Stimulated activated naive CD4-positive, alpha-beta T cell treated with Interleukin-2 at 50 U/mL for 16 hours (primary cell): ENCODE measurements around the gene ADCY5.

ENCODE experiments used
- DNase-seq: peaks from one replicate; lab custom pipeline; 2025; lab: John Stamatoyannopoulos, UW

The ADCY5 gene

DNA sequence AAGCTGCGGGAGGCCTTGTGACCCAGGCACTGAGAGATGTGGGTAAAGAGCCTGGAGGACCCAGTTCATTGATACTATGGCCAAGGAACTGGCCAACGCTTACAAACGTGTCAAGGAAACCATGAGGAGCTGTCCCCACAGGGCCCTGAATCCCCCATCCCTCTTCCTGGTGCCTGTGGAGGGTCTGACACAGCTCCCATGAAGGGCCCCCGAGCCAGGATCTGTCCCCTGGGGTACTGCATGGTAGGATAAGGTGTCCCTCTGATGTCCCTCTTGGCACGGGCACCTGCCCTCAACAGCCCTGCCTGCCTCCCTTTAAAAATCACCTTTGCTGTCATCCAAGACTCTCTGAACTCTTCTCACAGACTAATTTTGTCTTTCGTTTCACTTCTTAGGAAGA lies 122.4 kb downstream of the ADCY5 start:
- no peak for DNase-seq

DNA sequence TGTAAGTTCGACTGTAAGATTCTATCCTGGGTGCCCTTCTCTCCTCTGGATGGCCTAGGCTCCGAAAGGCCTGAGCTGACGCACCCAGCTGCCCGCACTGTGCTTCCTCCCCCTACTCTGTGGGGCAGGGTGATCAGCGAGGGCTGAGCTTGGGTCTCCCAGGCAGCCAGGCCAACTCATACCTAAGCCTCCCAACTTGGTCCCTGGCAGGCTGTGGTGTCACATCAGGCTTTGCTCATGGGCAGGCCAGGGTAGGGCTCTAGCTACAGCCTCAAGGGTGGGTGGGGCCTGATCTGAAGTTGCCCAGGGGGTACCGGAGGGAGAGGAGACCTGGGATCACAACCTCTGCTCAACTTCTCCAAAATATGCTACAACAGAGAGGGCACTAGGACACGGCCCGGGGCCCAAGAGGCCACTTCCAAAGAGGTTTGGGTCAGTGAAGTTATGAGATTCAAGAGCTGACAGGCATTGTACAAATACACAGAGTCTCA lies 123.1 kb downstream of the ADCY5 start:
- no peak for DNase-seq

DNA sequence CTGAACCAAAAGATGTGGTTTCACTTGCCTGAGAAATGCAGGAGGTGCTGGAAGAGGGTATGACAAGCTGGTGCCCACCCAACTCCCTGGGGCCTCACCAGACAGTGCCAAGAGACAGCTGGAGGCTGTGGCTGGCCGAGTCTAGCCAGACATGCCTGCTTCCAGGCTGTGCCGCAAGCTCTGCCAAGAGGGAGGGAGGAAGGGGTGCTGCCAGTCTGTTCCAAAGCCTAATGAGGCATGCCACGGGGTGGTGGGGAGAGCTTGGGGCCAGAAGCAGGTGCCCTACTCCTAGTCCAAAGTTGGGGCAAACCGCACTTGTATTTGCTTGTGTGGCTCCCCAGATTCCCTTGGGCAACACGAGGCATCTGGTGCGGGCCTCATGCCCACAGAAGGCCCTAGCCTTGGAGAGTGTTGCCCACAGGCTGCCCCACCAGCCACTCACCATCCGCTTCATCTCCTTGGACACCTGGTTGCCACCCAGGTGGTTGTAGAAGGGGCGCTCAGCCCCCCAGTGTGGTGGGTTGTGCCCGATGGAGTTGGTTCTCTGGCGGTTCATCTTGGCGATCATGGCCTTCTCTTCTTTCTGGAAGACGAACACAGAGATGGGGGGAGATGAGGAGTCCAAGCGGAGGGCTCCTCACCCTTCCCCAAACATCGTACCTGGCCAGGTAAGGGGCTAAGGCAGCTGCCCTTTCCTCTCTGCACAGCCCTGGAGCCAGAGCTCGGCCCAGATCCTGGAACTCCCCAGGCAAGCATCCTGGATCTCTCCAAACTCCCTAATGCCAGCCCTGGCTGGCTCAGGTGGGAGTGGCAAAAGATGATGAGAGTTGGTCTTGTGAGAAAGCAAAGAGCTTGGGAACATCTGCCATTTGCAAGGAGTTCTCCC lies 123.8 kb downstream of the ADCY5 start:
- DNase-seq, result no peak

DNA sequence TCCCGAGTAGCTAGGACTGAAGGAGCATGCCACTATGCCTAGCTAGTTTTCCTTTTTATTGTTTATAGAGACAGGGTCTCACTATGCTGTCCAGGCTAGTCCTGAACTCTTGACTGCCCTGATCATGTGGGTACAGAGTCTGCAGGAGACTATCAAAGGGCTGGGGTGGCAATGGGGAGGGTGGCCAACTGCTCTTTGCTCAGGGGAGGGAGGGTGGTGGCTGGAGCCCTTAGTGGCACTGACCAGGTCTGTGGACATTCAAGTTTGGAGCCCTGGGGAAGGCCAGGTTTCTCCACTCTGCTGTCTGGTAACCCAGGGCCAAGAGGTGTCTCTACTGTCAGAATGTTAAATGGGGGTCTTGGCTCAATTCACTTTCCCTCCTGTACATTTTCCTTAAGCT lies 125.1 kb downstream of the ADCY5 start:
- no peak for DNase-seq

DNA sequence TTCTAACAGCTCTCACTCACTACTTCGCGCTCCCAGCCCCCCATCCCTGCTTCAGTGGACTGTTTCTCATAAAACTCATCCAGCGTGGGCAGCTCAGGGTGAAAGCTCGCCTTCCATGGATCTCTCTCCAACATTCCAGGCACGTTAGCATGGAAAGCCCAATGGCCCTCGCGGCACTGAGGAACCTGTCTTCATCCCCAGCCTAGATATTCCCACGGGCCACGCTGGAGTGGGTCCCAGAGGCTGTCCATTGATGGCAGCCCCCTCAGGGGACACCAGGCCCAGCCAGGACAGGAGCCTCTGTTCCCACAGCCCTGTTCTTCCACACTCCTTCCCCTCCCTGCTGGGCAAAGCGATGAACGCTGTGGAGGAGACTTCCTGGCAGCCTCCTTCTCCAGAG lies 126.0 kb downstream of the ADCY5 start:
- DNase-seq, result no peak

DNA sequence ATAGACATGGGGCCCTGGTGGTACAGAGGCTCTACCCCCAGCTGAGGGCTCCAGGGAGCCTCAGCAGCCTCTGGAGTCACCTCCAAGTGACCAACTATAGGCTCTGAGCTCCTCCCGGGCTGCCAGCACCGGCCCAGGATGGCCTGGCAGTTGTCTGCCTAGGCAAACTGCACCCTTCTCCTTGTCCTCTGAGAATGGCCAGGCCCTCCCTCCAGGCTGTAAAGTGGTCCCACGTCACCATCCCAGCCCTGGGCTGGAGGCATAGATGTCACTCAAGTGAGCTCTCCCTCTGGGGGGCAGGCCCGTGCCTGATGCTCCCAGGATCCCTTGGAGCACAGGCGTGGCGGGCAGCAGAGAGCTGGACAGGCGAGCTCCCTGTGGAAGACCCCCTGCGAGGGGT lies 127.1 kb downstream of the ADCY5 start:
- DNase-seq, result no peak

DNA sequence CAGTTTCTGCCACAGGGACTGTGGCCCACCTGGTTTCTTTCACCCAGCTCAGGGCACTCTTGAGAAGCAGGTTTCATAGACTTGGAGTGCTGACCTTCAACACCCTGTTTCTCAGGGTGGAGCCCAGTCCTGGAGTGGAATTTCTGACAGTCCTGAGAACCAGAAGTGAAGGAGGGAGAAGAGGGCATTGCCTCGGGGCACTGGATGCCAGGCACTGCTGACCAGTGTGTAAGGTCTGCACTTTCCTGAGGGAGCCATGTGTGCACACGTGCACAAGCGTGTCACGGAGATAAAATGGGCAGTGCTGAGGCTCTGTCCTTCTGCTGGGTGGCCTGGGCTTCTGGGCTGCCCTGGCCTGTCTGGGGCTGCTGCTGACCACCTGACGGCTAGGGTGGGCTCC lies 128.7 kb downstream of the ADCY5 start:
- DNase-seq, result no peak

DNA sequence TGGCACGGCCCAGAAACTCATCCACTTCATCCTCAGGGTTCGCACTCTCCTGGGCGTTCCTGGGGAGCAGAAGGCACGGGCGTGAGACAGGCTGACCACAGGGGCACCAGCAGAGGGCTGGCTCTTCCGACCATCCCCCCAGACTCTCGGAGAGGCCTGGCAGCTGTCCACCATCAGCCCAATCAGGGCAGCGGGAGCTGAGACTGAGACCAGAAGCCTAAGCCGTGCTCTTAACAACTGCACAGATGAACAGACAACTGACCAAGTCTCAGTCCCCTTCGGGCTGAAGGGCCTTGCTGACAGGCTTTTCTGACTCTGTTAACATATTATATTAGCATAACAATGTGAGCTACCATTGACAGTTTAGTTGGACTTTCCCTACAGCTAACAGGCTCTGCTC lies 129.1 kb downstream of the ADCY5 start:
- no peak for DNase-seq

DNA sequence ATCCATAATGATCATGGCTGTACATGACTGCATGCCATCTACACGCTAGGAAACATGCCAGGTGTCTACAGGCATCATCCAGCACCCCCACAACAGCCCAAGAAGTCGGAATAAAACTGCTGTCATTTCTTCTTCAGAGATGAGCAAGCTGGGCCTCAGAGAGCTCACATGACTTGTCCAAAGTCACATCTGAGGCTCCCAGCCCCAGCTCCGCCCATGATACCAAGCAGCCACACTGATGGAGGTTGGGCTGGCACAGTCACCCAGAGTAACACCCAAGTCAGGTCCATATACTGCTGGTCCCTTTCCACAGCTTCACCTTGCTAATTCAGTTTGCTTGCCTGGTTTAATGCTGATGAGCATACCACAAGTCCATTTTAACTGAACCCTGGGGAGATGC lies 130.5 kb downstream of the ADCY5 start:
- DNase-seq, result no peak

DNA sequence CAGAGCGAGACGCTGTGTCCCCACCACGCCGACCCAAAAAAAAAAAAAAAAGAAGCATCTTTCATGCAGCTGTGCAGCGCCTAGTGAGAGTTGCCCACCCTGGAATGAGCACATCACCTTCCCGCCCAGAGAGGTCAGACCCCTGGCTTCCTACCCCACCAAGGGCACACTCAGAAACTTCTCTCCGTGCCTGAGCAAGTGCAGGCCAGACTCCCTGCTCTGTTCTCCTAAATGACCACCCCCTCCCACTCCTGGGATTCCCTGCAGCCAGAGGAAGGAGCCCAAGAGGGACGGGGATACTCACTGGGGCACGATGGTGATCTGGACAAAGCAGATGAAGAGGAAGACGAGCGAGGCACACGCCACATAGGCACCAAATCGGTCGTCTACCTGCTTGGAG lies 131.2 kb downstream of the ADCY5 start:
- no peak for DNase-seq

DNA sequence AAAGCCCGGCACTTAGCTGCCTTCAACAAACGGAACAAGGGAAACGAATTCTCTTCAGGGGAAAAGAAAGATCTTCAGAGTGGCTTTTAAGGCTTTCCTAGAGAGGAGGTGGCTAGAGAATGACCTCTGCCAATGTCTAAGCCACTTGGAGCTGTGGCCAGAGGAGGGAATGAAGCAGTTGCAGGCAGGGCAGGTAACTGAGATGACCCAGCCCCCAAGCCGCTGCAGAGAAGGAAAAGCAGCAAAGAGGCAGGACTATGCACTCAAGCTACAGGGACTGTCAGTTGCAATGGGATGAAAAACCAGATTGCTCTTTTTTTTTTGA lies 133.7 kb downstream of the ADCY5 start:
- no peak for DNase-seq

DNA sequence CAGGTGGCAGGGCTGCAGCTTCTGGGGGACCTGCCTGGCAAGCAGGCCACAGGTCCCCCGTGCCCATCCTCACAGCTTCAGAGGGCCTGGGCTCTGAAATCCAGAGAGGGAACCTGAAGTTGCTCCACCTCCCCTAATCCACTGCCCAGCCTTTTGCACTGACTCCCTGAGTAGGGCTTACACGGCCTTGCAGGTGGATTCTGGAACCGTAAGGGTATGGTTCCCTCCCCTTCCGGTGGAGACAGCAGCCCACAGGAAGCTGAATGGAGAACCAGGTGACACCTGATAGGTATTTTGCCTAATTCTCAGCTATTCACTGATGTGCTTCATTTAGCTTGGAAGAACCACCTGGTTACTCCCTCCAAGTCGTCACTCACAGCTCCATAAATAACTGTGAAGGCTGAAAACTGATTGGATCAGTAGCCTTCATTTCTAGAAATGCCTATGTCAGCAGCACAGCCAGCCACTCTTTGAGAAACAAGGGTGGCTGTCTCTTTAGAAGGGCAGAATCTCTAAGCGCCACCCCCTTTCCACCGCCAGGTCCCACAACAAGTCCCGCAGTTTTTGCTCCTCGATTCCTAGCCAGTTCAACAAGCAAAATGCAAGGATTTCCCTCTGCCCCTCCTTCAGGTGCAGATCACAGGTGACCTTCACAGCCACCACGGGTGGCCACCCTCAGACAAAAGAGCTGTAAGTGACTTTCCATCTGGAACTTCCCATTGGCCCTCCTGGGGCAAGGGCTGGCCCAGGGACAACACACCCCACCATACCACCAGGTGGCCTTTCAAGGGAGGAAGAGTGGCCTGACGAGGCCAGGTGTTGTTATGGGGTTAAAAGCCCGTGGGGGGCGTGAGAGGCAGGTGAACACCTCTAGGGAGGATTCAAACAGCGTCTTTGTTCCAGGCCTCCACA lies 134.3 kb downstream of the ADCY5 start:
- no peak for DNase-seq

DNA sequence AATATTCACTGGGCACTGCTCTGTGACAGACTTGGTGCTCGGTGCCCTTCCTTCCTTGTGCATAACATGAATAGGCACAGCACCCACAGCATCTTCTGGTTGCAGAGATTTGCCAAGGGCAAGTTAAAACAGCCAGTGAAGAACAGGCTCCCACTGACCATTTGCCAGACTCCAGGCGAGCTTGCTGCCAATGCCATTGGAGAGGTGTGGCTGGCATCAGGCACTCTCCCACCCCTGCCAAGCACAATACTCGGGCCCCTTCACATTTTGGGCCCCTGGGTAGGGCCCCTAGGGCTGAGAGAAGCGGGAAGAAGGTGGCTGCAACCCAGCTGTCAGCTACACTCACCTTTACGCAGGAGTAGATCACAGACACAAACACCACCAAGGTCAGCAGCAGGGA lies 135.0 kb downstream of the ADCY5 start:
- DNase-seq, result no peak

DNA sequence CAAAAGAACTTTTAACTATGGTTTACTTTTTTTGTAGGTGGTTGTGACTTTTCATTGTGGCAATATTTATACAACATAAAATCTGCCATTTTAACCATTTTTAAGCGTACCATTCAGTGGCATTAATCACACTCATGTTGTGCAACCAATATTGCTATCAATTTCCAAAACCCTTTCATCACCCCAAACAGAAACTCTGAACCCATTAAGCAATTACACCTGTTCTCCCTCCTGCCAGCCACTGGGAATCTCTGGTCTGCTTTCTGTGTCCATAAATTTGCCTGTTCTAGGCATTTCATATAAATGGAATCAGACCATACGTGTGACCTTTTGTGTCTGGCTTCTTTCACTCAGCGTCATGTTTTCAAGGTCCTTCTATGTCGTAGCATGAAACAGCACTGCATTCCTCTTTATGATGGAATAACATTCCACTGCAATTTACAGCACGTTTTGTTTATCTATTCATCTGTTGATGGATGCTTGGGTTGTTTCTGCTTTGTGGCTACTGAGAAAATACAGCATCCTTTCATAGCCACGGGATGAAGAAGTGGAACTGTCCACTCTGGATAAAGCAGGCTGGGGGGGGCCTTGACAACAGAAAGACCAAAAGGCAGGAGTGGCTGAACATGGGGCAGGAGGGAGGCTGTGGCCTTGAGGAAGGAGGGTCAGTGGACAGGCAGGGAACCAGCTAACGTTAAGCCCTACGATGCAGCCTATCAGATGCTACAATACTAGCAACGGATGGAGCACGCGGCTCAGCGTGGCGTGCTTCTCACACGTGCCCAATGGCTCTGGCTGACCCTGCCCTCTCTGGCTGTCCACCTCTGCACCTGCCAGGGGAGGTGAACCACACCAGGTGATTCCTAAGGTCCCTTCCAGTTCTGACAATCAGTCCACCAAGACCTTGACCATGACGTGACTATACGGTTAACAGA lies 136.3 kb downstream of the ADCY5 start:
- DNase-seq, result no peak

DNA sequence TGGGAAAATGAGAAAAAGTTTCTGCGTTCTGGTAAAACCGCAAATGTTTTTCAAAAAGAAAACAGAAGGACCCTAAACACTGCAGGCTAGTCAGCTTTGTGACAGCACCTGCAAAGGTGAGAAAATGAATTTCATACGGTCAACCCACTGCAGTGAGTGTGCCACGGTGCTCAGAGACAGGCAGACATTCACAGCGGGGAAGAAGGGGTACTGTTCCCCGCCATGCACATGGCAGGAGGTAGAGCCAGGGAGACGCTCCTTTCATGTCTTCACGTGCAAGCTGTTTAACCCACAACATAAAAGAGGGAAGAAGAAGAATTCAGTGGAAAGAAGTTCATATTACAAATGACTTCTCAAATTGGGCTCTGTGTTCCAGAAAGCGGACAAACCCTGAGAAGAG lies 137.7 kb downstream of the ADCY5 start:
- DNase-seq, result no peak

DNA sequence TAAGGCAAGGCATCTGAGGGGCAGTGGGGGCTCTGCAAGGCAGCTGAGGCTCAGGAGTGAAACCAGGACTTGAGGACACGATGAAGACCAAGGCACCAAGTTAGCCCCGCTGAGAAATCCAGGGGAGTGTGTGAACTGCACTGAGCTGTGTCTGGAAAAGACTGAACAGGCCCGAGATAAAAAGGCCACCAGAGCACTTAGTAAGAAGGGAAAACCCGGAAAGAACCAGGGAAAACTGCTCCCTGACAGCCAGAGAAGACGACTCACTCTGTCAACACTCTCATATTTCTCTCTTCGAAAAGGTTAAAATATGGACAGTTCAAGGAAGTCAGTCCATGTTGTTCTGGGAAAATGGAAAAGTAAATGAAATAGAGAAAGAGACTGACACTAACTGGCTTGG lies 138.1 kb downstream of the ADCY5 start:
- DNase-seq, result no peak

DNA sequence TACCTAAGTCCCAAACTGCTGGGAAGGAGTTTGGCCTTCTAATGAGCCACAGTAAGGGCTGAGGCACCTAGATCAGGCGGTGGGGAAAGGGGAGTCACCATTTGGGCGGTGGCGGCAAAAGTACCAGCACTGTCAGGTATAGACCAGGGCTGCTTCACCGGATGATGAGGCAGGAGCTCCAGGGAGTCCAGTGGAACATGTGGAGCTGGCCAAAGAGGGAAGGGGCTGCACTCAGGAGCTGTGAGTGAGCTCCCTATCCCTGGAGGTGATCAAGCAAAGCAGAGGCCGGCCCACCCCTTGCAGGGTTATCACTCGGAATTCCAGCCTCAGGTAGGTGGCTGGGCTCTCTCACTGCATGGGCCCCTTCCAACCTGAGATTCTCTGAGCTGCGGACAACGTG lies 138.7 kb downstream of the ADCY5 start:
- no peak for DNase-seq

DNA sequence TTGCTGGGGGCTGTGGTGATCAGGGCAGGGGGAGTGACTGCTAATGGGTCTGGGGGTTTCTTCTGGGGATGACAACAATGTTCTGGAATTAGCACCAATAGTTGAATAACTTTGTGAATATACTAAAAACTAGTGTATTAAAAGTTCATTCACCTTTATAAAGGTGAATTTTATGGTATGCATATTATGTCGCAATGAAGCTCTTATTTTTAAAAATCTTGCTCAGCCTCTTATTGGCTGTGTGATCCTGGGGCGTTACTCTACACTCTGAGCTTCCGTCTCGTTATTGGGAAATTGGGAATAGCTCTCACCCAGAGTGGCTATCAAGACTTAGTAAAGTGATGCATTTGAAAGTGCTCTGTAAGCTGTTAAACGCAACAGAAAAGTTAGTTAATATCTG lies 141.8 kb downstream of the ADCY5 start:
- DNase-seq, result no peak

DNA sequence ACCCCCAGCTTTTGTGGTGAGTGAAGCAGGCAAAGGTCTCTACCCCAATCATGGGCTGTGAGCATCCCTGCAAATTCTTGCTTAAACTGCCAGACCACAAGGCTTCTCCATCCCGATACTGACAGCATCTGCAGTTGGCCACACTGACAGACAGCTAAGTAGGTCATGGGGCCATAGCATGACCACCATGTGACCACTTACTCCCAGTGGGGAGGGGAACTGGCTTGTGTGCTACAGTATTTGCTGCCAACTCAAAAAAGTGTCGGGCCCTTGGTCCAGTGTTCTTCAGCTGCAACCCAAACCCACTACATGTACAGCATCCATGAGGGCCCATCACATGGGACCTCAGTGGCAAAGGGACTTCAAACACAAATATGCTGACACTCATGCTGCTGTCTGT lies 143.7 kb downstream of the ADCY5 start:
- DNase-seq, result no peak

DNA sequence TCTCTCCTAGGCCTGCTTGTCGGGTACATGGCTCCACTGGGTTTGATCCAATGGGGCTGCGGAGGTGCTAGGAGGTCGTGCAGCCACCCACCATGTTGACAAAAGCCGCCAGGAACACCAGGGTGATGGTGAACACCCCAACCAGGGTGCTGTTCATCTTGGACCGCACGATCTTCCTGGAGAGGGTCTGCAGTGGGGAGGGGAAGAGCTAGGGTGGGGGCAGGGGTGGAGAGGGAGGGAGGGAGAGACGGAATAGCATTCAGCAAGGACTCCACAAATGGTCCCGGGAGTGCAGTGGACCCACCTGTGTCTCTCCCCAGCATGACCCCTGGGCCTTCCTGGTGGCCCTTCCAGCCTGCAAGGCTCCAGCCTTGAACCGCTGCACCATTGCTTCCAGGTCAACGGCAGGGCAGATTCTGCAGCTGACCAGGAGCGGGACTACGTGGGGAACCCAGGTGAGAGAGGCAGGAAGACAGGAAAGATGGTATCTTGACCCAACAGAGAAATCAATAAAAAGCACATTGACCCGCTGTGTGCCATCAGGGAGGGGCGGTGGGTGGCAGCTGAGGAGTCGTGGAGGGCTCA lies 144.8 kb downstream of the ADCY5 start:
- no peak for DNase-seq

DNA sequence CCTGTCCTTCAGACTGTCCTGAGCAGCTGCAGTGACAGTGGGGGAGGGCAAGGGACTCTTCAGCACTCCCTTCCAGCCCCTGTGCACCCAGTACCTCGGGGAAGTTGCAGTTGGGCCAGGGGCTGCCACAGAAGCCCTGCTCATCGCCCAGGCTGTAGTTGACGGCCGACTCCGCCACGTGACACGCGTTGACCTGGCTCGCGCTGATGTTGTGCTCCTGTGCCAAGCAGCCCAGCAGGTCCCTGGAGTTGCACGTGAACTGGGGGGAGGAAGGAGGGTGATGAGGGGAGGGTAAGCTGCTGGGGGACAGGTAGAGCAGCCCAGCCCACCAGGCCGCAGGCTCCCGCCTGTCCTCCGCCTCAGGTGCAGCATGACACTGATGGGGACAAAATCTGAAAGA lies 145.9 kb downstream of the ADCY5 start:
- DNase-seq, result no peak
